ENCODE measurements around the gene POLE4.
A peak's percentile ranks its signal among the peaks of the same experiment; 100 is the strongest.

The POLE4 gene, protein sequence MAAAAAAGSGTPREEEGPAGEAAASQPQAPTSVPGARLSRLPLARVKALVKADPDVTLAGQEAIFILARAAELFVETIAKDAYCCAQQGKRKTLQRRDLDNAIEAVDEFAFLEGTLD

DNA sequence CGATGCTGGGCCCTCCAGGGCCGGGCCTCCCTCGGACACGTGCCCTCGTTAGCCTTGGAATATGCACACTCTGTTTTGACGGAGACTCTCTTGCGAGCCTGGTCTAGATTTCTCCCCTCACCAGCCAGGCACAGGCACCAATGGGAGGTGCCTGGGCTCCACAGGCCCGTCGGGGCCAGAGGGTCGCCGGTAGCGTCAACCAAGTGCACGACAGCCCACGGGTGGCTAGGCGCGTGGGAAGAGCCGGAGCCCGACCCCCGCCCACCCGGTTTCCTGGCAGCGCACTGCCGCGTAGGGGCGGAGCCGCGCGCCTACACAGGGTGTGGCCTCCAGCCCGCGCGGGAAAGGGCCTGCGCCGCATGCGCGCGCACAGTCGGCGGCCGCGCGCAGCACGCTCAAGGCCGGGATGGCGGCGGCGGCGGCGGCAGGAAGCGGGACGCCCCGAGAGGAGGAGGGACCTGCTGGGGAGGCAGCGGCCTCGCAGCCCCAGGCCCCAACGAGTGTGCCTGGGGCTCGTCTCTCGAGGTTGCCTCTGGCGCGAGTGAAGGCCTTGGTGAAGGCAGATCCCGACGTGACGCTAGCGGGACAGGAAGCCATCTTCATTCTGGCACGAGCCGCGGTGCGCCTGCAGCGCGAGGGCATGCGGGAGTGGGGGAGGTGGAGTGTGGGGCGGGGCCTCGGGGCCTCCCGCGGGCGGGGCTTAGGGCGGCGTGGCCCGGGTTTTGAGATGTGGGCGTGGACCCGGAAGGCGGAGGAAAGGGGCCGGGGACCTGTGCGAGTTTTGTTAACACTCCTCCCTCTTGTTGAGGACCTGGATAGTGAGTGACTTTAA, at the start of gene POLE4:
TSS of gene POLE4 (plus strand) at position 370 of the 832 bp plus-strand sequence. CDS start at position 407, 37 bp downstream.
- peak; percentile 88 to 92 (median 89) for DNase-seq

DNA sequence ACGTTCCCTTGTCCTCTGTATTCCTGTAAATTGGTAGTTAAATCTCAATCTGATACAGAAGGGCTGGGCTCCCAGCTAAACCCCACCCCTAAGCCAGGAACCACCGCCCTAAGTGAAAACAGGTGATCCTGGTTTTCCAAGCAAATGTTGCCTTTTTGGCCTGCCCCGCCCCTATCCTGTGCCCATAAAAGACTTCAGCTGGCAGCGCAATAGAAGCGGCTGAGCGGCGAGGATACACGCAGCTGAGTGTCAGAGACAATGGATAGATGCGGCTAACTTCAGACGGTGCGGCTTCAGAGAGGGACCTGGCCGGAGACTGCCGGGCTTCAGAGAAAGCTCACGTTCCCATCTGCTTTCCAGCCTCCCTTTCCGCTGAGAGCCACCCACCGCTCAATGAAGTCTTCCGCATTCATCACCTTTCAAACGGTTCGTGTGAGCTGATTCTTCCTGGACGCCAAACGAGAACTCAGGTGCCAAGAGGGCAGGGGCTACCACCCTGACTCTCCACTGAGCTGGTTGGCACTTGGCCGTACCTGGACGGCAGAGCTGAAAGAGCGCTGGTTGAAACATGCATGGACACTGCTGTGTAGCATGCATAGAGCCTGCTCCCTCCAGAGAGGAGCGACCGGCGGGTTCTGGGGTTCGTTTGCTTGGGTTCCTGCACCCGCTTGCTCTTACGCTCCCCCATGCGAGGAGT, 49.5 kb upstream of the POLE4 start:
- no peak for DNase-seq

DNA sequence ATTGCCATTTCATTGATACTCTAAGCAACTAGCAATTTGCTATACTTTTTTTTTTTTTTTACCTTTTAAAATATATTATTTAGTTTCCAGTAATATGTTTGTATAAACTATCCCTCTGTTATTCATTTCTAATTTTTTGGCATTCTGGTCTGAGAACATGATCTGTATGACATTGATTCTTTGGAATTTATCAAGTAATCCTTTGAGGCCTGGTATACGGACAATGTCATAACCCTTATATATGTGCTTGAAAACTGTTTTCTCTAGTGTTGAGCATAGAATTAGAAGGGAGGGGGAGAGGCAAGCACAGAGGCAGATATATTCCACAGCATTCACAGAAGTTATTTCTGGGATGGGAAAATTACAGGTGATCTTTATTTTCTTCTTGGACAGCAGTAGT, 48.2 kb upstream of the POLE4 start:
- no peak for DNase-seq

DNA sequence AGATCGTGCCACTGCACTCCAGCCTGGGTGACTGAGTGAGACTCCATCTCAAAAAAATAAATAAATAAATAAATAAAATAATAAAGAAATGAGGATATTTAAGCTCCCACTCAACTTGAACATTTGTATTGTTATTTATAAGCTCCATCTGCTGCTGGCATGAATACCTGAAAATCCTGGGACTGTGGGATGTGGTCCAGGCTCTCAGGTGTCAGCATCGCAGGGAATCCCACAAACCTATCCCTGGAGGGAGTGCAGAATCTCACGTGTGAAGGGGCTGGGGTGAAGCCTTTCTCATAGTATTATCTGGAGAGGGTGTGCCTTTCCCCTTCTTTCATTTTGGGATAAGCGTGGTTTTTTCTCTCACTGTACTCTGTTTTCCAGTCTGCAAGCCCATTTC, 47.4 kb upstream of the POLE4 start:
- DNase-seq, result no peak

DNA sequence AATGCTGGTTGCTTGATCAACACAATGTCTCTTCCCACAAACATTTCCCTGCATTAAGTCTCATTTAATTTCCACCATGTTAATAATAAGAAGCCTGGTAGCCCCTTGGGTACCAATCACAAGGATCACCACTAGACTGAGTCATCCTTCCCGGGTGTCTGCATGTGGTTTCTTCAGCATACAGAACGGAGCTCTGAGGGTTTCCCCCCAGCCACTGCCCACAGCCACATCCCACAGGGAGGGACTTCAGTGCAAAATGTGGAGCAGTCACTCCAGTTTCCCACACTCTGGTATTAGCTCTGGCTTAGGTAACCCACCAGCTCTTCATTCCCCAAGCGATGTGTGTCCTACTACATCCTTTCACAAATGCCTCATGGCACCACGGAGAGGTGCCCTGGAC, 42.7 kb upstream of the POLE4 start:
- DNase-seq, result no peak

DNA sequence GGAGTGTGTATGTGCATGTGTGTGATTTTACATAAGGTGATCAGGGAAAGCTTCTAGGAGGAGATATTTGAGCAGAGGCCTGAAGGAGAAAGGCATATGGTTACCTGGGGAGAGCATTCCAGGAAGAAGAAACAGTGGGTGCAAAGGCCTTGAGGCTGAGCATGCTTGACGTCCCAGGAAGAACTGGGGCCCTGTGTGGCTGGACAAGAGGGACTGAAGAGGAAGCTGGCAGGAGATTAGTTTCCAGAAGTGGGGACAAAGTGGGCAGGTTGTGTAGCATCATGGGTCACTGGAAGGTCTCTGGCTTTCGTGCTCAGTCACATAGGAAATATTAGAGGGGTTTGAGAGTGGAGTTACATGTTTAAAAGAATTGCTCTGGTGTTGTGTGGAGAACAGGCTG, 42.0 kb upstream of the POLE4 start:
- no peak for DNase-seq

DNA sequence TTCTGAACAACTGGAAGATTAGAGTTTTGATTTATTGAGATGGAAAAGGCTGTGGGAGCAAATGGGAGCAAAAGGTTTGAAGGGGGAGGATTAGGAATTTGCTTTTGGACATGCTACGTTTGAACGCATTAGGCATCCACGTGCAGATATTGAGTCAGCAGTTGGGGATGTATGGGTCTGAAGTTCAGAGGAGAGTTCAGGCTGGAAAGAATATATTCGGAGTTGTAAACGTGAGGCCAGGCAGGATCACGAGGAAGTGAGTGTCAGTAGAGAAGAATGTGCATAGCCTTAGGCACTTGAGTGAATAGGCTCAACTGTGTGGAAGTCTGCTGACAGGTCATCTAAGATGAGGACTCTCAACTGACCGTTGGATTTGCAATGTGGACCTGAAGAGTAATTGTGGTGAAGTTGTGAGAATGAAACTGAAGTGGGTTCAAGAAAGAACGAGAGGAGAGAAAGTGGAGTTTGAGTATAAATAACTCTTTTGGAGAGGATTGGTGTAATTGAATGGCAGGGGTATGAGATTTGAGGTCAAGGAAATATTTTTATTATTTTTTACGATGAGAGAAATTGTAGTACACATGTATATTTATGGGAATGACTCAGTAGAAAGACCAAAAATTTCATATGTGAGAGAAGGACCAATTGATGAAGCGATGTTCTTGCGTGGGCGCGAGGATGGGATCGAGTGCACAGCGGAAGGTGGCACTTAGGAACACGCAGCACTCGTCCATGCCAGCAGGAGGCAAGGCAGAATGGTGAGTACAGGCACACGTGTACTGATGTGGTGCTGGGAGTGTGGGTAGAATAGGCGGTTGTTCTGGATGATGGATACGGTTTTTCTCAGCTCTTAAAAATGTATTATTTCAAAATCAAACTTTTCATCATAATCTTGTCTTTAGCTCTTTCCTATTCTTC, 40.5 kb upstream of the POLE4 start:
- DNase-seq, result no peak

DNA sequence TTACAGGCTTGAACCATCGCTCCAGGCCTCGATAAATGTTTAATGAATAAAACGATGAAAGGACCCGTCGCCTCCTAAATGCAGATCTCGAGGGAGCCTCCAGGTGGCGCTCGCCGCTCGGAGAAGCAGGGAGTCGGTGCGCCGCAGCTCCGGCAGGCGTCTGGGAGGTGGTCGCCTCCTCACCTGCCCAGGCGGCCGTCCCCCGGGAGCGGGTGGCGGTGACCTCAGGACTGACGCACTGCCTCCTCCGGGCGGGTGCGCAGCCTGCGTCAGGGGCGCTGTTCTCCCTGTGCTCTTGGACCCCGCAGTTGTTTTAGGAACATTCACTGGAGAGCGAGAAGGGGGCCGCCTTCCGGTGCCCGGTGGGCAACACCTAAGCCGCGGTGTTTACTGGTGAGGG, 38.6 kb upstream of the POLE4 start:
- DNase-seq, result peak; percentile 40 to 65 (median 46)

DNA sequence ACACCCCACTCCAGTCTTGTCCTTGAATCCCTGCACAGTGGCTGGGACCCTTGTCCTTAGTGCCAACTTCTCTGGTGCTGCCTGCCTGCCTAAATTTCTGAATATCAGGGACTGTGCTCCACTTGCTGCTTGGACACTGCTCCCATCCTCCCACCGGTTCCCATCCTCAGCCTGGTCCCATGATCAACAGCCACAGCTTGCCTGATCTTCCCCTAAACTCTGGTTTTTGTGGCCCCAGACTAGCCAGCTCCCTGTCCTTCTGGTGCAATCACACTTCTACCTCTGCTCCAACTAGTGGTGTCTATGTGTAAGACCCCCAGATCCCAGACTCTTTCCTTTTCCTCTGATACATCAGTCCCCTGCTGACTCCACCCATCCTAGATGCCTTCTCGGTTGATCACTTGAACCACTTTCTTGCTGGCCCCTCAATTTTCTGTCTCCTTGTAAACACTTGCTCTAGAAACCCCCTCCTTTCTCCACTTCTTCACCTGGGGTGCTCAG, 37.2 kb upstream of the POLE4 start:
- DNase-seq, result no peak

DNA sequence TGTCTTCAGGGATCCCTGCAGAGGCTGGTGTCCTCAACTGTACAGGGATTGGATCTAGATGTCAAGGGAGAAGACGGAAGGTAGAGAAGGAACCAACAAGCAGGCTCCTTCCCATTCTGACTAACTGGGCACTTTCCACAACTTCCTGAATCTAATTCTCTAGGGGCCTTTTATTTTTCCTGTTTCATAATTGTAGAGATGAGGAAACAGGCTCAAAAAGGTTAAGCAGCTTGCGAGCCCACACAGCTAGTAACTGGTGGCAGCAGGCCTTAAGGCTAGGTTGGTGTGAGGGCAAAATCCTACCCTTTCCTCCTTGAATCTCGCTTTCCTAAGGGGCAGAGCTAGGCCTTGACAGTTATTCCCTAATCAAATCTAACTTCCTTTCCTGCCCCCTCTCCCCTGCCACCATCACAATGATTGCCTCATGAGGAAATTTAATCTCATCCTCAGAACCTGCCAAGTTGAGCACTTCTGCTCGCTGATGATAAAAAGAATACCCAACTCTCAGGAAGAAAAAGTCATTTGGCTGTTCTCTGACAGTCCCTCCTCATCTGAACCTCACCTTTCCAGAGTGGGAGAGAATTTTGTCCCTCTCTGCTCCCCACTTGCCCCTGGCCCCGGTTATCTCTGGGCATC, 35.7 kb upstream of the POLE4 start:
- DNase-seq, result no peak

DNA sequence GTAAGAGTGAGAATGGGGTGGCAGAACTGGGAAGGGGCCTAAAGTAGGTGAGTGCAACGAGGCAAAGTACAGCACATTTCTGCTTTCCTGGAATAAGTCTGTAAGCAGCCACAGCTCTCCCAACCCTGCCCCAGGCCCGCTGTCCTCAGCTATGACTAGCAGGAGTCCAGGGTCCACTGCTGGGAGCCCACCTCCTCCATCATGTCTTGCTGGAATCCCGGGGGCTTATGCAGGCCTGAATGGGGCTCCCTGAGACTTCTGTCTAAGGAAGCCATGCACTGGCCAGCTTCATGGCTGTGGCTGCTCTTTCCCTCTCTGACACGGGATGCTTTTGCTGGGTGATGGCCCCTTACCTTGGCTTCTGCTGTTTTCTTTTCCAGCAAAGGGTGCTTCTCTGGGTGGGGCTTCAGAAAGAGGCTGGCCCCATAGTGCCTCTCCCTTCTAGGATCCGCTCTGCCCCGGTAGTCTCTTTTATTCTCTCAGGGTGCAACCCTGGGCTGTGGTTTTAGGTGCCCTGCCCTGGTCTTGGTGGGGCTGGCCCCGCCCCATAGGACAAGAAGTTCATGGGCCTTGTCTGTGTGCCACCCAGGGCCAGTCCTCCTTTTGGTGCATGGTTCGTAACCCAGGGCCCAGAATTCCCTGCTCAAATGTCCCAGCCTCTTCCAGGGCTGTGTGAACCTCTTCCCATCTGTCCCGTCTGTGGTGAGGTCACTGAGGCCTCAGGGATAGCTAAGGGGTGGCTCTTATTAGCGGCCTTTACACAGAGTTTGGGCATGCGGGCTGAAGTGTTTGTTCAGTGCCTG, 33.8 kb upstream of the POLE4 start:
- no peak for DNase-seq

DNA sequence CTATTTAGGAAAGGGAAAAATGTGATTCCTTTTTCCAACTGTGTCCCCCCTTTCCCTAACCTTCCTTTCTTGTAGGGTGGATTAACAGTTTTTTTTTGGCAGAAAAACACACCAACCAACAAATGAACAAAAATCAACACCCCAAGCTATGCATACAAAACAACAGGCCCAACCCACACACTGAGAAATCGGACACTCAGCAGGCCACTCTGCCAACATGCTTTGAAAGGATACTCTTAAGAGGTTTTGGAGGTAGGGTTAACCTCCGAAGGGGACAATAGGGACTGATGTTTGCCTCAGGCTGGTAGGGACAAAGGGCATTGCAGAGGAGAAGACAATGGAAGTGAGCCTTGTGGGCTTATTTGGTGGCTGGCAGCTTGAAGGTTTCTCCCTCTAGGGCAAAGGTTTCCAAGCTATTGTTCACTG, 33.1 kb upstream of the POLE4 start:
- DNase-seq, result no peak

DNA sequence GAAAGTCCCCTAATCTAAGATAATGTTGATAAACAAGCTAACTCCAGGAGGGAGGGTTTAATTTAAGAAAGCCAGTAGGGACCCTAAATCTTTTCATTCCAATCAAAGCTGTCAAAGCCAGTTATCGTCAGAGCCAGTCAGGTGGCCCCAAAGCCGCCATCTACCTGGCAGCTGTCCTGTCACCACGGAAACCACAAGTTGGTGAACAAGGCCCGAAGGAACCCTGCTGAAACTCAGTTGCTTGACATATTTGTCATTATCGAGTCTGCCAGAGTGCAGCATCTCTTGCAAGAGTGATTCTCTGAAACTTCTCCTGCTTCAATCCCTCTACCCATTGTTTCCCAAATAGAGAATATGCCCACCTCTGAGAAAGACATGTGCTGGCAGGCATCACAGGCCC, 30.8 kb upstream of the POLE4 start:
- DNase-seq, result no peak

DNA sequence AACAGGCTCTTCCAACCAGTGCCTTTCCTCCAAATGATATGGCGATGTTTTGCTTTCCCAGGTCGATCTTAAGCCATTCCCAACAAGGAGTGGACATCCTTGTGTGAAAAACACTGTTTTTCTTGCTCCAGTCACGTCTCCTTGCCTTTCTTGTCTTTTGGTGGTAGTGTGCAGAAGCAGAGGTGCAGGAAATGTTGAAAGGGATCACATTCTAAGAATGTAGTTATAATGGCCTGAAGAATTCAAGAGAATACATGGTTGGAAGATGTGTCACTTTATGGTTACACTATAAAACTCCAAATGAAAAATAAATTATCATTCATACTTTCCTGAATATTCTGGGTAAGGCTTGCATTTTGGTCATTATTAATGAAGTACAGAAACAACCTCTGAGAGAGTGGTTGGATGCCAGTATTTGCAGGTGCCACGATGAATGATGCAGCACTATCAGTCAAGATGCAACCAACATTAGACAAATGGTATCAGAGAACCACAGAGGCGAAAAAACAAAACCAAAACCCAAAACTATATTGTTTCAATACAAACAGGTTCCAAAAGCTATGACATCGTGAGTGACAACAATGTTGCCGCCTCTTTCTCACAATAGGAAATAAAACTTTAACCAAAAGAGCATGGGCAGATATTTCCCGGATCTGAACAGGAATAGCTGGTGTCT, 27.5 kb upstream of the POLE4 start:
- DNase-seq, result no peak

DNA sequence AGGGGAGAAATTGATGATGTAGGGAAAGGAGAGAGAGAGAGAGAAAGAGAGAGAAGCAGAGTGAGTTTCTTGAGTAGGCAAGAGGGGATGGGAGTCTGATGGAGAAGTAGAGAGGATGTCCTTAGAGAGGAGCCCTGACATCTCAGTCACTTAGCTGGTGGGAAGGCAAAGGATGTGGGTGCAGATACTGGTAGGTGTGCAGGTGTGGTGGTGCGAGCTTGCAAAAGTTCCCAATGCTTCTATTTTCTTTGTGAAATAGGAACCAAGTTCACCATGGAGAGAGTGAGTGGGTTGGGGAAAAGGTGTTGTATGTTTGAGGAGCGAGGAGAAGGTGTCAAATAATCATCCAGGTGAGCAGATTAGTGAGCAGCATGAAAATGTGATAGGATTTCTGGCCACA, 26.5 kb upstream of the POLE4 start:
- no peak for DNase-seq

DNA sequence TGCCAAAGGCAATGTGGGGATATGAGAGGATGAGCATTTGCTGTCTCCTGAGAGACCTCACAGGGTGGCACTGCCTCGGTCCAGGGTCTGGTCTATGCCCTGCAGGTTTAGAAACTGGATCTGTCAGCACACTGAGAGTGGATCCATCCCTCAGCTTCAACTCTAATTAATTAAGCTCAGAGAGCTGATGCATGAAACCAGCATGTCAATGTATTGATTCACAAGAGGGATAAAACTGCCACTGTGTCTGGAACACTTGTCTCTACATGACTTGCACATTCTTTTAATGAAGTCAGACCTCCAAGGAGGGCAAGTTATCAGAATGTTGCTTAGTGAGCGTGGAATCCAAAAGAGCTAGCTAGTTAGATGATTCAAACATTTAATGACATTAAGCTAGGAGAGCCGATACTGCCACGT, 22.5 kb upstream of the POLE4 start:
- no peak for DNase-seq

DNA sequence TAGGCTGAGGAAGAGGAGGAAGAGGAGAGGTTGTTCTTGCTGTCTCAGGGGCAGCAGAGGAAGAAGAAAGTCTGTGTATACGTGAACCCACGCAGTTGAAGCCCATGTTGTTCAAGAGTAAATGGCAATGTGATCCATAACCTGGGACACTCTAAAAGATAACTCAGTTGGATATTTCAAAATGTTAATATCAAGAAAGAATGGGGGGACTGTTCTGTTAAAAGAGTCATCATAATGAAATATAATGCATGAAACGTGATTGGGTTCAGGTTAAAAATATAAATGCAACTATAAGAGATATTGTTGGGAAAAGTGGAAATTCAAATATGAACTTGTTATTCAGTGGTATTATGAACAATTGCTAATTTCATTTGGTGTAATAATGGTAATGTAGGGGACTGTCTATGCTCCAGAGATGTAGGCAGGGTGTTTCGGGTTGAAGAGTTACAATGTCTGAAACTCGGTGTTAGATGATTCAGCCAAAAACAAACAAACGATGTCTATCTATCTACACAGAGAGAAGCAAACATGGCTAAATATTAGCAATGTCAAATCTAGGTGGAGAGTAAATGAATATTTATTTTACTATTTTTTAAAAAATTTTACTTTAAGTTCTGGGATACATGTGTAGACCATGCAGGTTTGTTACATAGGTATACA, 21.1 kb upstream of the POLE4 start:
- no peak for DNase-seq

DNA sequence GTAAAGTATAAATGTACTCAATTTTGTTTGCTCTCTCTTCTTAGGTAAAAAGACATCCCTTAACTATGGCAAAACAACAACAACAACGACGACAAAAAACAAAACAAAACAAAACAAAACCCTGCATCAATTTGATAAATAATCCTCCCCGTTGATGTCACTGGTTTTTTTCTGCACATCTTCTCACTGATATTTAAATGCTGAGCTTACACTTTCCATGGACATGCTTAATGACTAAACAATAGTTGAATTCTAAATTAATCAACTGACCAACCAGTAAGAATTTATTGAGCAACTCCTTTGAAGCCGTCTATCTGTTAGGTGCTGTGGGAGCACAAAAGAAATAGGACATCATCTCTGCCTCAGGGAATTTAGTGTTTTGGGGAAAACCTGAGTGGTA, 20.2 kb upstream of the POLE4 start:
- DNase-seq, result no peak

DNA sequence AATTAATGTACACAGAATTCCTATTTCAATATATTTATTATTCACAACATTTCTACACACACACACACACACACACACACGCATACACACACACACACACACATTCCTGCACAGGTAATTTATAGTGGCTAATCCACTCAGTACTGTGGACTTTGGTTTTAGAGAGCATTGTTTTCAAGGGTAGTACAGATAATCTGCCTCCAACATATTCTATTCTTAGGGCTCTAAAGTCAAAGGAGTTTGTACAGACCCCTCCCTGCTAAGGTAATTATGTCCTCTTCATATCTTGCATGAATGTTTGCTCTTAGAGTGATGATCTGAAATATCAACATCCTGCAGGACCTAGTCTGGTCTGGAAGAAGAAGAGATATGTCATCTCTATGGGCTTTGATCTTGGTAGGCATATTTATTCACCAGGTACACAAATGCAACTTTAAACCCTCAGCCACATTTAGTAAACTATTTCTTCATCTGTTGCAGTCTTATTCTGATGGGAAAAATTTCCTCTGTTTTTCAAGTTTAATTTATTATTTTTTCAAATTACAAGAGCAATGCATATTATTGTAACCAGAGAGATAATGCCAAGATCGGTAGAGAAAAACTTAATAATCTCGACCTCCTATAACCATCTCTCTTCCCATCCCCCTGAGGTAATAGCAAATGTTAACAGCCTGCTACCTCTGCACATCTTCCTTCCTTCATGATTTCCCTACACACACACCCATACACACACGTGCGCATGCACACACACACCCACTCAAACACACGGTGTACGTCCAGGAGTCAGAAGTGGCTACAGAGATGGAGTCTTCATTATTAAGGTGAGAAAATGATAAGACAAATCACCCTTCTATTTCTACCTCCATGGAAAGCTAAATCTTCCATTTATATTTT, 18.3 kb upstream of the POLE4 start:
- no peak for DNase-seq

All from activated CD4-positive, CD25-positive, alpha-beta regulatory T cell (primary cell).